IPS-NIHi7 (cell line): Measurements from ENCODE around the gene DHRS7B.
"Not testable (repeated sequence)": the region's sequence is repeated elsewhere in the genome, so short reads cannot be mapped to it uniquely, and the experiment has no call there.

Experiments used
- DNase-seq: peaks from one replicate; pipeline ENCODE4 v3.0.0; 2012; ENCODE audit warnings: mixed read lengths; ENCODE audit errors: extremely low spot score

Gene DHRS7B

GRCh38 chr17:21209511-21210175, 82.9 kb downstream of the DHRS7B start:
- DNase-seq = no peak

- no peak for DNase-seq
These were observed 83.8 kb downstream of the DHRS7B start for GRCh38 chr17:21210411-21211076.

GRCh38 chr17:21211825-21212479, 85.2 kb downstream of the DHRS7B start:
- no peak for DNase-seq

- no peak for DNase-seq
These were observed 86.3 kb downstream of the DHRS7B start for GRCh38 chr17:21212826-21213637.

- peak; percentile 53 for DNase-seq
These were observed 86.9 kb downstream of the DHRS7B start for GRCh38 chr17:21213638-21214014.

- DNase-seq = peak; percentile 99
These were observed 87.4 kb downstream of the DHRS7B start, which contains the start of gene TMEM11 for GRCh38 chr17:21214015-21214776. TMEM11 (minus strand) TSS chr17:21214161; CDS start chr17:21214152, 9 bp downstream.

GRCh38 chr17:21214777-21215541, 88.2 kb downstream of the DHRS7B start:
- DNase-seq = peak; percentile 58

- no peak for DNase-seq
These were observed 89.2 kb downstream of the DHRS7B start for GRCh38 chr17:21215935-21216334.

GRCh38 chr17:21217346-21217745, 90.6 kb downstream of the DHRS7B start:
- no peak for DNase-seq

GRCh38 chr17:21218101-21218500, 91.3 kb downstream of the DHRS7B start:
- peak; percentile 59 for DNase-seq

GRCh38 chr17:21218831-21219380, 92.1 kb downstream of the DHRS7B start:
- no peak for DNase-seq

GRCh38 chr17:21223086-21223485, 96.3 kb downstream of the DHRS7B start:
- DNase-seq = no peak

GRCh38 chr17:21227277-21227676, 100.5 kb downstream of the DHRS7B start:
- DNase-seq = not testable (repeated sequence)

- no peak for DNase-seq
These were observed 101.3 kb downstream of the DHRS7B start for GRCh38 chr17:21228111-21228510.

- DNase-seq = no peak
These were observed 102.1 kb downstream of the DHRS7B start for GRCh38 chr17:21228845-21229244.

- no peak for DNase-seq
These were observed 104.8 kb downstream of the DHRS7B start for GRCh38 chr17:21231533-21231932.

GRCh38 chr17:21232033-21232749, 105.4 kb downstream of the DHRS7B start:
- DNase-seq = no peak

- DNase-seq = no peak
These were observed 107.0 kb downstream of the DHRS7B start for GRCh38 chr17:21233581-21234347.

- no peak for DNase-seq
These were observed 109.2 kb downstream of the DHRS7B start for GRCh38 chr17:21235921-21236320.
